HG03097 (cell line): ENCODE data around the gene CTLA4.
A peak's percentile ranks its signal among the peaks of the same experiment; 100 is the strongest.
"Not testable (repeated sequence)": the region's sequence is repeated elsewhere in the genome, so short reads cannot be mapped to it uniquely, and the experiment has no call there.

ENCODE experiments used
- ATAC-seq: cut with Tn5 transposase; IDR thresholded peaks from one replicate; pipeline ENCODE4 v1.9.1; 2021; ENCODE audit not compliant: unreplicated experiment, low FRiP score

The CTLA4 gene

GRCh38 chr2:203855274-203855673 lies 12.3 kb upstream of the CTLA4 start:
- ATAC-seq = no peak

GRCh38 chr2:203857656-203858055 lies 9.9 kb upstream of the CTLA4 start:
- ATAC-seq = no peak

GRCh38 chr2:203858176-203858575 lies 9.4 kb upstream of the CTLA4 start:
- no peak for ATAC-seq

GRCh38 chr2:203859030-203859789 lies 8.4 kb upstream of the CTLA4 start:
- ATAC-seq = no peak

GRCh38 chr2:203861197-203861596 lies 6.4 kb upstream of the CTLA4 start:
- no peak for ATAC-seq

- no peak for ATAC-seq
Measured at GRCh38 chr2:203861607-203862006, 6.0 kb upstream of the CTLA4 start.

GRCh38 chr2:203869223-203870042 lies 1.9 kb downstream of the CTLA4 start:
- no peak for ATAC-seq

GRCh38 chr2:203870481-203870880 lies 2.9 kb downstream of the CTLA4 start:
- ATAC-seq = no peak

GRCh38 chr2:203870941-203871340 lies 3.4 kb downstream of the CTLA4 start:
- no peak for ATAC-seq

GRCh38 chr2:203871371-203871983 lies 3.9 kb downstream of the CTLA4 start:
- peak; percentile 91 for ATAC-seq

GRCh38 chr2:203873461-203873860 lies 5.9 kb downstream of the CTLA4 start:
- ATAC-seq = no peak

- ATAC-seq = no peak
Measured at GRCh38 chr2:203873921-203874631, 6.5 kb downstream of the CTLA4 start.

- no peak for ATAC-seq
Measured at GRCh38 chr2:203875471-203875870, 7.9 kb downstream of the CTLA4 start.

- no peak for ATAC-seq
Measured at GRCh38 chr2:203876328-203876727, 8.8 kb downstream of the CTLA4 start.

- ATAC-seq = no peak
Measured at GRCh38 chr2:203878063-203878462, 10.5 kb downstream of the CTLA4 start.

- ATAC-seq = no peak
Measured at GRCh38 chr2:203880557-203881125, 13.1 kb downstream of the CTLA4 start.

GRCh38 chr2:203881185-203881584 lies 13.6 kb downstream of the CTLA4 start:
- ATAC-seq = not testable (repeated sequence)

GRCh38 chr2:203882551-203882950 lies 15.0 kb downstream of the CTLA4 start:
- ATAC-seq = no peak

- ATAC-seq = no peak
Measured at GRCh38 chr2:203886661-203887151, 19.1 kb downstream of the CTLA4 start.

- ATAC-seq = no peak
Measured at GRCh38 chr2:203887677-203888076, 20.1 kb downstream of the CTLA4 start.
